DOHH2 (cell line): ENCODE data around the gene SYVN1.

Experiments
- H3F3A ChIP-seq: fragments of 200-600 bp; sonication (generic), shearing (Covaris generic); 2 replicates; pipeline ENCODE4 v1.6.0; 2016; ENCODE audit warnings: antibody characterized with exemption, mild to moderate bottlenecking; ENCODE audit not compliant: control insufficient read depth, insufficient read depth
- H3K27ac ChIP-seq: fragments of 200-600 bp; sonication (generic); 2 replicates; pipeline ENCODE4 v1.5.1; 2014; ENCODE audit warnings: low read depth, mild to moderate bottlenecking, low read length, moderate library complexity
- H3K27me3 ChIP-seq: fragments of 200-600 bp; sonication (generic); 2 replicates; pipeline ENCODE4 v1.6.1; 2014; ENCODE audit warnings: mild to moderate bottlenecking, low read length, mixed read lengths; ENCODE audit not compliant: control insufficient read depth
- H3K36me3 ChIP-seq: fragments of 200-600 bp; sonication (generic); 2 replicates; pipeline ENCODE4 v1.6.1; 2014; ENCODE audit warnings: mild to moderate bottlenecking, low read length, moderate library complexity, mixed read lengths; ENCODE audit not compliant: control insufficient read depth
- H3K4me1 ChIP-seq: fragments of 200-600 bp; sonication (generic); 2 replicates; pipeline ENCODE4 v1.6.1; 2014; ENCODE audit warnings: mild to moderate bottlenecking, low read length, mixed read lengths; ENCODE audit not compliant: control insufficient read depth
- H3K4me2 ChIP-seq: fragments of 200-600 bp; sonication (generic); 2 replicates; pipeline ENCODE4 v1.6.0; 2014; ENCODE audit warnings: mild to moderate bottlenecking, low read length, moderate library complexity
- H3K4me3 ChIP-seq: fragments of 200-600 bp; sonication (generic); 2 replicates; pipeline ENCODE4 v1.5.1; 2014; ENCODE audit warnings: mild to moderate bottlenecking, low read length, mixed read lengths
- H3K79me2 ChIP-seq: fragments of 200-600 bp; sonication (generic); 2 replicates; pipeline ENCODE4 v1.6.1; 2014; ENCODE audit warnings: mild to moderate bottlenecking, low read length, mixed read lengths; ENCODE audit not compliant: control insufficient read depth
- H3K9me2 ChIP-seq: fragments of 200-600 bp; sonication (generic); replicated peaks from 2 replicates; pipeline ENCODE4 v1.6.1; 2014; ENCODE audit warnings: mild to moderate bottlenecking, low read length, mixed read lengths; ENCODE audit not compliant: control insufficient read depth
- H3K9me3 ChIP-seq: fragments of 200-600 bp; sonication (generic); 2 replicates; pipeline ENCODE4 v1.6.1; 2014; ENCODE audit warnings: antibody characterized with exemption, low read length, mixed read lengths; ENCODE audit not compliant: control insufficient read depth, insufficient read depth
- H4K20me1 ChIP-seq: fragments of 200-600 bp; sonication (generic); 2 replicates; pipeline ENCODE4 v1.6.0; 2014; ENCODE audit warnings: low read depth, mild to moderate bottlenecking, antibody characterized with exemption, low read length, moderate library complexity; ENCODE audit not compliant: control insufficient read depth, insufficient read depth
- EZH2phosphoT487 ChIP-seq: fragments of 200-600 bp; sonication (generic); IDR thresholded peaks from 2 replicates; pipeline ENCODE4 v1.6.1; 2017; ENCODE audit warnings: borderline replicate concordance, mild to moderate bottlenecking, antibody characterized with exemption, low read length, moderate library complexity, mixed read lengths
- TF ChIP-seq, protein P1 (sequence below): fragments of 200-600 bp; sonication (generic); IDR thresholded peaks from one replicate; pipeline ENCODE4 v1.5.1; 2014; ENCODE audit warnings: antibody characterized with exemption, mild to moderate bottlenecking, low read depth, low read length; ENCODE audit not compliant: poor library complexity, severe bottlenecking

SYVN1 gene

GRCh38 chr11:65160643-65161042 lies 26.3 kb upstream of the SYVN1 start:
- no peaks in the 10 kb centered on the region for H3K9me3 ChIP-seq
- H3F3A ChIP-seq: peaks cover 17% of the 10 kb centered on the region
- H3K79me2 ChIP-seq: no peaks in the 10 kb centered on the region
- peaks cover 54% of the 10 kb centered on the region for H3K4me1 ChIP-seq
- no peak for TF ChIP-seq EZH2phosphoT487
- TF ChIP-seq, protein P1, sequence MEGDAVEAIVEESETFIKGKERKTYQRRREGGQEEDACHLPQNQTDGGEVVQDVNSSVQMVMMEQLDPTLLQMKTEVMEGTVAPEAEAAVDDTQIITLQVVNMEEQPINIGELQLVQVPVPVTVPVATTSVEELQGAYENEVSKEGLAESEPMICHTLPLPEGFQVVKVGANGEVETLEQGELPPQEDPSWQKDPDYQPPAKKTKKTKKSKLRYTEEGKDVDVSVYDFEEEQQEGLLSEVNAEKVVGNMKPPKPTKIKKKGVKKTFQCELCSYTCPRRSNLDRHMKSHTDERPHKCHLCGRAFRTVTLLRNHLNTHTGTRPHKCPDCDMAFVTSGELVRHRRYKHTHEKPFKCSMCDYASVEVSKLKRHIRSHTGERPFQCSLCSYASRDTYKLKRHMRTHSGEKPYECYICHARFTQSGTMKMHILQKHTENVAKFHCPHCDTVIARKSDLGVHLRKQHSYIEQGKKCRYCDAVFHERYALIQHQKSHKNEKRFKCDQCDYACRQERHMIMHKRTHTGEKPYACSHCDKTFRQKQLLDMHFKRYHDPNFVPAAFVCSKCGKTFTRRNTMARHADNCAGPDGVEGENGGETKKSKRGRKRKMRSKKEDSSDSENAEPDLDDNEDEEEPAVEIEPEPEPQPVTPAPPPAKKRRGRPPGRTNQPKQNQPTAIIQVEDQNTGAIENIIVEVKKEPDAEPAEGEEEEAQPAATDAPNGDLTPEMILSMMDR: no peak
- H3K4me3 ChIP-seq: no peak overlapping the region
- peak overlapping the region; percentile 87 for H3K27ac ChIP-seq
- H3K27me3 ChIP-seq: no peaks in the 10 kb centered on the region
- no peaks in the 10 kb centered on the region for H3K9me2 ChIP-seq
- no peaks in the 10 kb centered on the region for H4K20me1 ChIP-seq
- no peaks in the 10 kb centered on the region for H3K36me3 ChIP-seq
- H3K4me2 ChIP-seq: peak overlapping the region; percentile 64

DNA sequence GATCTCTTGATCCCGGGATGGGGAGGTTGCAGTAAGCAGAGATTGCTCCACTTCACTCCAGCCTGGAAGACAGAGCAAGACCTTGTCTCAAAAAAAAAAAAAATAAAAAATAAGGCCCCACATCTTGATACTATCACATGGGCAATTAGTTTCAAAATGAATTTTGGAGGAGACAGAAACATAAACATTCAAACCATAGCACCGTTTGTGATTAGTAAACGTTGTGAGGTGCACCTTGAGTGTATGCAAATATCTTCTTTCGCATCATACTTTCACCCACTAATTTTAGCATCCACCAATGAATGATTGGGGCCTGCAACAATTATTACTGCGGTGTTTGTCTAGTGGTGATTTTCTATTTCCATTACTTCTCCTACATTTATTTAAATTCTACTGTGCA lies 24.7 kb upstream of the SYVN1 start:
- no peaks in the 10 kb centered on the region for H3K27me3 ChIP-seq
- no peaks in the 10 kb centered on the region for H3K79me2 ChIP-seq
- peak overlapping the region; percentile 55 for H3K4me3 ChIP-seq
- no peak for TF ChIP-seq EZH2phosphoT487
- TF ChIP-seq, protein P1: no peak
- H3K4me1 ChIP-seq: peaks cover 54% of the 10 kb centered on the region
- peaks cover 17% of the 10 kb centered on the region for H3F3A ChIP-seq
- H3K4me2 ChIP-seq: peak overlapping the region; percentile 64
- no peaks in the 10 kb centered on the region for H4K20me1 ChIP-seq
- no peaks in the 10 kb centered on the region for H3K36me3 ChIP-seq
- no peaks in the 10 kb centered on the region for H3K9me3 ChIP-seq
- no peaks in the 10 kb centered on the region for H3K9me2 ChIP-seq
- peak overlapping the region; percentile 87 for H3K27ac ChIP-seq

DNA sequence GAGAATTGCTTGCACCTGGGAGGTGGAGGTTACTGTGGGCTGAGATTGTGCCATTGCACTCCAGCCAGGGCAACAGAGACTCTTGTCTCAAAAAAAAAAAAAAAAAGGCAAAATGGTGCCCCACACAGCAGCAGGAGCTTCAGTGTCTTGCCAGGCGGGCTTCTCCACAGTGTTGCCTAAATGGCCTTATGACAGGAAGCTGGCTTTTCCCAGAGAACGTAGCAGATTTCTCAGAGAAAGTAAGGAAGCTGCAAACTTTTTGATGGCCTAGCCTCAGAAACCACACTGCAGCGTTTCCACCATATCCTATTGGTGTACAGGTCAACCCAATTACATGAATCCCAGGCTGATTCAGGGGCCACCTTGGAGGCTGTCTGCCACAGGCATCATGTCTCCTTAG lies 23.0 kb upstream of the SYVN1 start:
- no peaks in the 10 kb centered on the region for H4K20me1 ChIP-seq
- H3K36me3 ChIP-seq: no peaks in the 10 kb centered on the region
- TF ChIP-seq, protein P1: no peak
- no peak for TF ChIP-seq EZH2phosphoT487
- H3K9me3 ChIP-seq: no peaks in the 10 kb centered on the region
- no peak overlapping the region for H3K4me2 ChIP-seq
- no peak overlapping the region for H3K4me3 ChIP-seq
- no peaks in the 10 kb centered on the region for H3K27me3 ChIP-seq
- H3K79me2 ChIP-seq: no peaks in the 10 kb centered on the region
- H3K9me2 ChIP-seq: no peaks in the 10 kb centered on the region
- peaks cover 26% of the 10 kb centered on the region for H3F3A ChIP-seq
- peaks cover 68% of the 10 kb centered on the region for H3K4me1 ChIP-seq
- no peak overlapping the region for H3K27ac ChIP-seq
